Smooth muscle cell (in vitro differentiated cells): Measurements from ENCODE around the gene ATP13A2. TPM values are rescaled to one million over a fixed set of nuclear protein-coding genes. Genes with fewer than 3 reads are reported as not detected.
"Not testable (repeated sequence)": the region's sequence is repeated elsewhere in the genome, so short reads cannot be mapped to it uniquely, and the experiment has no call there.

Source experiments
- DNase-seq: peaks from one replicate; lab custom pipeline; 2025; ENCODE audit not compliant: unreplicated experiment; lab: John Stamatoyannopoulos, UW
- H2AFZ ChIP-seq: fragments of 200-600 bp; sonication (generic); 2 replicates; pipeline ENCODE4 v1.6.0; 2016; ENCODE audit warnings: antibody characterized with exemption, low read depth, mild to moderate bottlenecking
- H3F3A ChIP-seq: fragments of 200-600 bp; sonication (generic); 2 replicates; pipeline ENCODE4 v1.6.0; 2017; ENCODE audit warnings: antibody characterized with exemption, low read depth
- H3K27ac ChIP-seq: fragments of 200-600 bp; sonication (generic); 2 replicates; pipeline ENCODE4 v1.5.1; 2016; ENCODE audit warnings: low read depth, mild to moderate bottlenecking
- H3K27me3 ChIP-seq: fragments of 200-600 bp; sonication (generic); 2 replicates; pipeline ENCODE4 v1.6.1; 2016; ENCODE audit warnings: low read depth, mild to moderate bottlenecking
- H3K36me3 ChIP-seq: fragments of 200-600 bp; sonication (generic); 2 replicates; pipeline ENCODE4 v1.5.1; 2016; ENCODE audit warnings: low read depth
- H3K4me1 ChIP-seq: fragments of 200-600 bp; sonication (generic); 2 replicates; pipeline ENCODE4 v1.5.1; 2016; ENCODE audit warnings: low read depth
- H3K4me2 ChIP-seq: fragments of 200-600 bp; sonication (generic); 2 replicates; pipeline ENCODE4 v1.6.0; 2016; ENCODE audit warnings: mild to moderate bottlenecking
- H3K4me3 ChIP-seq: fragments of 200-600 bp; sonication (generic); 2 replicates; pipeline ENCODE4 v1.5.1; 2016; ENCODE audit warnings: mild to moderate bottlenecking
- H3K79me2 ChIP-seq: fragments of 200-600 bp; sonication (generic); 2 replicates; pipeline ENCODE4 v1.6.0; 2016; ENCODE audit warnings: low read depth, mild to moderate bottlenecking
- H3K9ac ChIP-seq: fragments of 200-600 bp; sonication (generic); 2 replicates; pipeline ENCODE4 v1.6.0; 2016; ENCODE audit warnings: low read depth
- H3K9me3 ChIP-seq: fragments of 200-600 bp; sonication (generic); replicated peaks from 2 replicates; pipeline ENCODE4 v1.5.1; 2016; ENCODE audit warnings: low read depth
- H4K20me1 ChIP-seq: fragments of 200-600 bp; sonication (generic); 2 replicates; pipeline ENCODE4 v1.6.0; 2016; ENCODE audit warnings: low read depth
- CTCF ChIP-seq: fragments of 200-600 bp; sonication (generic); IDR thresholded peaks from 2 replicates; pipeline ENCODE4 v1.5.1; 2017; ENCODE audit warnings: borderline replicate concordance, mild to moderate bottlenecking, antibody characterized with exemption; ENCODE audit not compliant: insufficient read depth, poor library complexity, severe bottlenecking
- WGBS: methylation state at CpG from one replicate; pipeline ENCODE4 v1.1.7; 2016; ENCODE audit warnings: low lambda C conversion rate; 5-methylcytosine and 5-hydroxymethylcytosine counted together
- polyA plus RNA-seq: library from polyadenylated mRNA; unstranded; fragments of >200 nt; fragmentation: Nextera tagmentation; extraction: Ambion mirVana; gene quantifications from 2 replicates; pipeline ENCODE4 v1.2.1, GENCODE V29; 2016
- total RNA-seq: library from RNA; depleted of rRNA; stranded (reverse); fragments of >200 nt; gene quantifications from 2 replicates; pipeline ENCODE4 v1.2.3, GENCODE V29; 2014

The ATP13A2 gene
- total and polyA plus RNA-seq, 2 experiments from 2014 or later: 27.7 to 42.3 TPM

- H3K79me2 ChIP-seq: no peaks in the 10 kb centered on the region
- no peak overlapping the region for H3K9ac ChIP-seq
- H3K9me3 ChIP-seq: no peaks in the 10 kb centered on the region
- DNase-seq: no peak
- no peak overlapping the region for H3K4me3 ChIP-seq
- H3F3A ChIP-seq: no peaks in the 10 kb centered on the region
- no peaks in the 10 kb centered on the region for H3K4me1 ChIP-seq
- no peaks in the 10 kb centered on the region for H3K36me3 ChIP-seq
- no peaks in the 10 kb centered on the region for H3K27me3 ChIP-seq
- no peak overlapping the region for H3K27ac ChIP-seq
- H2AFZ ChIP-seq: no peak overlapping the region
- TF ChIP-seq CTCF: no peak
- 56% methylated on average over 33 of the region's 51 CpGs for WGBS
- no peaks in the 10 kb centered on the region for H4K20me1 ChIP-seq
- no peak overlapping the region for H3K4me2 ChIP-seq
Measured at GRCh38 chr1:16938351-16939321, 73.1 kb downstream of the ATP13A2 start.

- not testable (repeated sequence) for H3K36me3 ChIP-seq, H2AFZ ChIP-seq, H3K79me2 ChIP-seq, H4K20me1 ChIP-seq, H3K4me1 ChIP-seq, H3K9ac ChIP-seq, DNase-seq, H3K27ac ChIP-seq, H3K4me2 ChIP-seq, H3K27me3 ChIP-seq, H3K9me3 ChIP-seq, H3F3A ChIP-seq, H3K4me3 ChIP-seq
- 98% methylated on average over 16 of the region's 16 CpGs for WGBS
Measured at GRCh38 chr1:16936580-16936979, 75.1 kb downstream of the ATP13A2 start.

Other genes starting within 250 kb of the ATP13A2 start
- gene RNU1-2, start 115.9 kb downstream of the ATP13A2 start, total RNA-seq: under 0.01 TPM in 2 replicates
- 4.2 and 6.4 TPM in 2 replicates for gene RNU1-2, start 115.9 kb downstream of the ATP13A2 start, polyA plus RNA-seq
- gene CROCC, start 90.0 kb downstream of the ATP13A2 start, total RNA-seq: 7.8 and 24.0 TPM in 2 replicates
- 19.7 and 21.4 TPM in 2 replicates for gene CROCC, start 90.0 kb downstream of the ATP13A2 start, polyA plus RNA-seq
- 307 and 325 TPM in 2 replicates for gene MFAP2, start 31.3 kb downstream of the ATP13A2 start, total RNA-seq
- gene MFAP2, start 31.3 kb downstream of the ATP13A2 start, polyA plus RNA-seq: 858 and 885 TPM in 2 replicates
- gene SDHB, start 42.1 kb upstream of the ATP13A2 start, total RNA-seq: 126 and 174 TPM in 2 replicates
- gene SDHB, start 42.1 kb upstream of the ATP13A2 start, polyA plus RNA-seq: 111 and 123 TPM in 2 replicates
- not detected in 2 replicates for gene PADI2, start 107.5 kb upstream of the ATP13A2 start, total RNA-seq
- gene PADI2, start 107.5 kb upstream of the ATP13A2 start, polyA plus RNA-seq: not detected in 2 replicates
- gene PADI1, start 193.2 kb upstream of the ATP13A2 start, total RNA-seq: 1.7 TPM in 1 of 2 replicates, not detected in the other
- not detected in 2 replicates for gene PADI1, start 193.2 kb upstream of the ATP13A2 start, polyA plus RNA-seq
- not detected in 2 replicates for gene PADI3, start 237.2 kb upstream of the ATP13A2 start, total RNA-seq
- gene PADI3, start 237.2 kb upstream of the ATP13A2 start, polyA plus RNA-seq: not detected in 2 replicates